Measurements from ENCODE around the gene CDYL2.

The CDYL2 gene

GRCh38 chr16:80577485-80578280 is 226.7 kb downstream of the CDYL2 start:
- Histone ChIP-seq H3K27ac (ENCODE audit: low read depth, low read length) (no peak overlapping the region), H3K4me1 (ENCODE audit: control insufficient read depth, insufficient read depth, low read length) (no peaks in the 10 kb centered on the region), H3K9ac (ENCODE audit: low read length) (no peak overlapping the region), H3K27me3 (ENCODE audit: control insufficient read depth, insufficient read depth, low read length) (no peaks in the 10 kb centered on the region), H3K36me3 (ENCODE audit: control insufficient read depth, insufficient read depth, low read length) (no peaks in the 10 kb centered on the region), H3K9me3 (ENCODE audit: control insufficient read depth, insufficient read depth, low read depth, low read length) (no peaks in the 10 kb centered on the region), H3K4me3 (ENCODE audit: low read depth, low read length) (no peak overlapping the region)

DNA sequence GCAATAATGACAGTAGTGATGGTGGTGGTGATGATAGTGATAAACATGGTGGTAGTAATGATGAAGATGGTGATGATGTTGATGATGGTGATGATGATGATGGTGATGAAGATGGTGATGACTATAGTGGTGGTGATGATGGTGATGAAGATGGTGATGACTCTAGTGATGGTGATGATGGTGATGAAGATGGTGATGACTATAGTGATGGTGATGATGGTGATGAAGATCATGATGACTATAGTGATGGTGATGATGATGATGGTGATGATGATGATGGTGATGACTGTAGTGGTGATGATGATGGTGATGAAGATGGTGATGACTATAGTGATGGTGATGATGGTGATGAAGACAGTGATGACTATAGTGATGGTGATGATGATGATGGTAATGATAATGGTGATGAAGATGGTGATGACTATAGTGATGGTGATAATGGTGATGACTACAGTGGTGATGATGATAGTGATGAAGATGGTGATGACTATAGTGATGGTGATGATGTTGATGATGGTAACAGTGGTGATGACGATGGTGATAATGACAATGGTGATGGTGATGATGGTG is 228.0 kb downstream of the CDYL2 start:
- Histone ChIP-seq H3K9ac (ENCODE audit: low read length) (no peak overlapping the region), H3K36me3 (ENCODE audit: control insufficient read depth, insufficient read depth, low read length) (no peaks in the 10 kb centered on the region), H3K4me3 (ENCODE audit: low read depth, low read length) (no peak overlapping the region), H3K9me3 (ENCODE audit: control insufficient read depth, insufficient read depth, low read depth, low read length) (no peaks in the 10 kb centered on the region), H3K27ac (ENCODE audit: low read depth, low read length) (no peak overlapping the region), H3K27me3 (ENCODE audit: control insufficient read depth, insufficient read depth, low read length) (no peaks in the 10 kb centered on the region), H3K4me1 (ENCODE audit: control insufficient read depth, insufficient read depth, low read length) (no peaks in the 10 kb centered on the region)

- Histone ChIP-seq H3K9ac (ENCODE audit: low read length) (no peak overlapping the region), H3K27ac (ENCODE audit: low read depth, low read length) (no peak overlapping the region), H3K36me3 (ENCODE audit: control insufficient read depth, insufficient read depth, low read length) (no peaks in the 10 kb centered on the region), H3K4me3 (ENCODE audit: low read depth, low read length) (no peak overlapping the region), H3K27me3 (ENCODE audit: control insufficient read depth, insufficient read depth, low read length) (no peaks in the 10 kb centered on the region), H3K4me1 (ENCODE audit: control insufficient read depth, insufficient read depth, low read length) (no peaks in the 10 kb centered on the region), H3K9me3 (ENCODE audit: control insufficient read depth, insufficient read depth, low read depth, low read length) (no peaks in the 10 kb centered on the region)
Measured at GRCh38 chr16:80573700-80574120, 230.7 kb downstream of the CDYL2 start.

DNA sequence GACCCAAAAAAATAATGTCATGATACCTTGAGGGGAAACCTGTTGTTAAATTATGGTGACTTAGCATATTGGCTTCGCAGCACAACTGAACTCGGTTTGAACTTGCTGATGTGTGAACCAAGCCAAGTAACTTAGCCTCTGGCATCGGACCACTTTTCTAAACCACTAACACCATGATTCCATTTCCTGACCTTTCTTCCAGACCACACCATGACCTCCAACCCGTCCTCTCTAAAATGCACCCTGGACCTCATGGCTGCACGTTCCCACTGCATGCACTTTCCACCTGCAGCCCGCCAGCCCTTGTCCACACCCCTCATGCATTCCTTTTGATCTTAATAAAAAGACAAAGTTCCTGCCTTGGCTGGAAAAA is 234.3 kb downstream of the CDYL2 start:
- H3K9me3 ChIP-seq (ENCODE audit: control insufficient read depth, insufficient read depth, low read depth, low read length), result no peaks in the 10 kb centered on the region
- no peak overlapping the region for H3K27ac ChIP-seq (ENCODE audit: low read depth, low read length)
- no peaks in the 10 kb centered on the region for H3K27me3 ChIP-seq (ENCODE audit: control insufficient read depth, insufficient read depth, low read length)
- H3K36me3 ChIP-seq (ENCODE audit: control insufficient read depth, insufficient read depth, low read length), result no peaks in the 10 kb centered on the region
- H3K4me1 ChIP-seq (ENCODE audit: control insufficient read depth, insufficient read depth, low read length), result no peaks in the 10 kb centered on the region
- H3K4me3 ChIP-seq (ENCODE audit: low read depth, low read length), result no peak overlapping the region
- H3K9ac ChIP-seq (ENCODE audit: low read length), result no peak overlapping the region

GRCh38 chr16:80569440-80570105 is 234.8 kb downstream of the CDYL2 start:
- Histone ChIP-seq H3K27ac (ENCODE audit: low read depth, low read length) (no peak overlapping the region), H3K4me1 (ENCODE audit: control insufficient read depth, insufficient read depth, low read length) (no peaks in the 10 kb centered on the region), H3K9ac (ENCODE audit: low read length) (no peak overlapping the region), H3K36me3 (ENCODE audit: control insufficient read depth, insufficient read depth, low read length) (no peaks in the 10 kb centered on the region), H3K27me3 (ENCODE audit: control insufficient read depth, insufficient read depth, low read length) (no peaks in the 10 kb centered on the region), H3K4me3 (ENCODE audit: low read depth, low read length) (no peak overlapping the region), H3K9me3 (ENCODE audit: control insufficient read depth, insufficient read depth, low read depth, low read length) (no peaks in the 10 kb centered on the region)

DNA sequence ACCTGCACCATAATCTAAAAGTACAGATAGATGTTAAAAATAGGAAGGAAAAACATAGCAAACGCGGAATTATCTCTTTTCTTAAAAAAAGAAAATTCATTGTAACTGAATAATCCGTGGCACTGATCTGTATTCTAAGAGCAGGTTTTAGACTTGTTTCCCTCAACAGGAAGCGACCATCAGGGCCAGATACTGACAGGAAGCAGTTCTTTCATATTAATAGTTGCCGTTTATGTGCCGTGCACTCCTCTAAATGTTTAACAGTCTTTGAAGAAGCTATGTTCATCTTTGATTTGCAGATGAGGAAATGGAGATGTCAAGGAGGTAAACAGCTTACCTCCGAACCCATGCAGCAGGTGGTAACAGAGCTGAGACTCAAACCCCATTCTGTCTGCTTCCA is 240.0 kb downstream of the CDYL2 start:
- Histone ChIP-seq H3K9me3 (ENCODE audit: control insufficient read depth, insufficient read depth, low read depth, low read length) (no peaks in the 10 kb centered on the region), H3K9ac (ENCODE audit: low read length) (no peak overlapping the region), H3K4me3 (ENCODE audit: low read depth, low read length) (no peak overlapping the region), H3K36me3 (ENCODE audit: control insufficient read depth, insufficient read depth, low read length) (no peaks in the 10 kb centered on the region), H3K4me1 (ENCODE audit: control insufficient read depth, insufficient read depth, low read length) (no peaks in the 10 kb centered on the region), H3K27me3 (ENCODE audit: control insufficient read depth, insufficient read depth, low read length) (peaks cover 5% of the 10 kb centered on the region; the same call in 1 of the 2 replicates), H3K27ac (ENCODE audit: low read depth, low read length) (no peak overlapping the region)

DNA sequence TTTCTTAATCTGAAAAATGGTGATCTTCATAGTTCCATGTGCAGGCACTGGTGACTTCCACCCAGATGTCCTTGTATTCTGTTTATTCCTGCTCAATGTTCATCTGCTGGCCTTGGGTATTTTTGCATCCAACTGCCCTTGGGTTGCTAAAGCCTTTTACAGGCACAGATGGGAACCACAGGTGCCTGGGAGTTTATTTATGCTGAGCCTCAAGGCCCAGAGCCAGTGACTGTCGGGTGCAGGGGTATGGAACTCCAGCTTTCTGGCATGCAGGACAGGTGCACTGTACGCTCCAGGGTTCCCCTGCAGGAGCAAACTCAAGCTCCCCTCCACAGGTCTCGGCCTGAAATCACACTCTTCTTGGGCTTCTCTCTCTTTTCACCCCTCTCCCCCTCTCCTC is 241.3 kb downstream of the CDYL2 start:
- H3K36me3 ChIP-seq (ENCODE audit: control insufficient read depth, insufficient read depth, low read length), result no peaks in the 10 kb centered on the region
- H3K27ac ChIP-seq (ENCODE audit: low read depth, low read length), result no peak overlapping the region
- no peaks in the 10 kb centered on the region for H3K9me3 ChIP-seq (ENCODE audit: control insufficient read depth, insufficient read depth, low read depth, low read length)
- peaks cover 6% of the 10 kb centered on the region; the same call in 1 of the 2 replicates for H3K27me3 ChIP-seq (ENCODE audit: control insufficient read depth, insufficient read depth, low read length)
- no peak overlapping the region for H3K4me3 ChIP-seq (ENCODE audit: low read depth, low read length)
- H3K4me1 ChIP-seq (ENCODE audit: control insufficient read depth, insufficient read depth, low read length), result no peaks in the 10 kb centered on the region
- H3K9ac ChIP-seq (ENCODE audit: low read length), result no peak overlapping the region

GRCh38 chr16:80559369-80559768 is 245.0 kb downstream of the CDYL2 start:
- Histone ChIP-seq H3K9ac (ENCODE audit: low read length) (no peak overlapping the region), H3K9me3 (ENCODE audit: control insufficient read depth, insufficient read depth, low read depth, low read length) (no peaks in the 10 kb centered on the region), H3K27me3 (ENCODE audit: control insufficient read depth, insufficient read depth, low read length) (peaks cover 10% of the 10 kb centered on the region; the same call in 1 of the 2 replicates), H3K36me3 (ENCODE audit: control insufficient read depth, insufficient read depth, low read length) (no peaks in the 10 kb centered on the region), H3K27ac (ENCODE audit: low read depth, low read length) (no peak overlapping the region), H3K4me1 (ENCODE audit: control insufficient read depth, insufficient read depth, low read length) (no peaks in the 10 kb centered on the region), H3K4me3 (ENCODE audit: low read depth, low read length) (no peak overlapping the region)

DNA sequence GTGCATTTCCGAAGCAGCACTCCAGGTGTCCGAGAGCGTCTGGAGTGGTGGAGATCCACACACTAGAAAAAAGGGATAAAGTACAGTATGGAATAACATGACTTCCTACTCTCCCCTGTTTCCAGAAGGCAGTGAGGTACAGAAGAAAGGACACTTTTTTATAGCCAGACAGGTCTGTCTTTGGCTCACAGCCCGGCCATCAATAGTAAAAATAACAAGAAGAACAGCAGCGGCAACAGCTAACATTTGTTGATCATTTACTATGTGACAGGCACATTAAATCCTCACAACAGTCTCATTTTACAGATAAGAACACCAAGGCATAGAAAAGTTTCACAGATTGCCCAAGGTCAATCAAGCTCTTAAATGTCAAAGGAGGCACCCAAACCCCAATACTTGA is 247.4 kb downstream of the CDYL2 start:
- peaks cover 10% of the 10 kb centered on the region; the same call in 1 of the 2 replicates for H3K27me3 ChIP-seq (ENCODE audit: control insufficient read depth, insufficient read depth, low read length)
- no peak overlapping the region for H3K4me3 ChIP-seq (ENCODE audit: low read depth, low read length)
- H3K9ac ChIP-seq (ENCODE audit: low read length), result no peak overlapping the region
- no peaks in the 10 kb centered on the region for H3K9me3 ChIP-seq (ENCODE audit: control insufficient read depth, insufficient read depth, low read depth, low read length)
- no peak overlapping the region for H3K27ac ChIP-seq (ENCODE audit: low read depth, low read length)
- H3K4me1 ChIP-seq (ENCODE audit: control insufficient read depth, insufficient read depth, low read length), result no peaks in the 10 kb centered on the region
- H3K36me3 ChIP-seq (ENCODE audit: control insufficient read depth, insufficient read depth, low read length), result no peaks in the 10 kb centered on the region

GRCh38 chr16:80556481-80556880 is 247.9 kb downstream of the CDYL2 start:
- no peaks in the 10 kb centered on the region for H3K4me1 ChIP-seq (ENCODE audit: control insufficient read depth, insufficient read depth, low read length)
- no peak overlapping the region for H3K27ac ChIP-seq (ENCODE audit: low read depth, low read length)

DNA sequence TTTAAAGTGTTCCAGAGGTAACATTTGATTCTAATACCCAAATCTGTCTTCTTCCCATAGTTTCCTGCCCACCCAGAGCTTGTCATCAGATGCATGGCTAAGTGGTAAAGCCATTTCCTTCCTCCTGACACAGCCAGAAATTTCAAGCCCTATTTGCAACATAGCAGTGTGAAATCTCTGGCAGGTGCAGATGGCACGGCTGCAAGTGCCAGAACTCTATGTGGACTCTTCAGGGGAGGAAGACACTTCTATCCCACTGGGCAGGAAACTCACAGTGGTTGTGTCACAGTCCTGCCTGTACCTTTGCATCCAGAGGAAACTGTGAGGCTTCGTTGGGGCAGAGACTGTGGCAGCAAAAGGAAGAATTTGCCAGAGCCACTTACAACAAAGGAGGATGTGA is 250.4 kb downstream of the CDYL2 start:
- Histone ChIP-seq H3K9me3 (ENCODE audit: control insufficient read depth, insufficient read depth, low read depth, low read length) (no peaks in the 10 kb centered on the region), H3K4me1 (ENCODE audit: control insufficient read depth, insufficient read depth, low read length) (no peaks in the 10 kb centered on the region), H3K27ac (ENCODE audit: low read depth, low read length) (no peak overlapping the region), H3K9ac (ENCODE audit: low read length) (no peak overlapping the region), H3K27me3 (ENCODE audit: control insufficient read depth, insufficient read depth, low read length) (peaks cover 10% of the 10 kb centered on the region; the same call in 1 of the 2 replicates), H3K36me3 (ENCODE audit: control insufficient read depth, insufficient read depth, low read length) (no peaks in the 10 kb centered on the region), H3K4me3 (ENCODE audit: low read depth, low read length) (no peak overlapping the region)

More at GRCh38 chr16:80556481-80556880, 247.9 kb downstream of the CDYL2 start:
- H3K27me3 ChIP-seq (ENCODE audit: control insufficient read depth, insufficient read depth, low read length), result peaks cover 10% of the 10 kb centered on the region; the same call in 1 of the 2 replicates
- no peak overlapping the region for H3K4me3 ChIP-seq (ENCODE audit: low read depth, low read length)
- no peaks in the 10 kb centered on the region for H3K9me3 ChIP-seq (ENCODE audit: control insufficient read depth, insufficient read depth, low read depth, low read length)
- H3K36me3 ChIP-seq (ENCODE audit: control insufficient read depth, insufficient read depth, low read length), result no peaks in the 10 kb centered on the region
- no peak overlapping the region for H3K9ac ChIP-seq (ENCODE audit: low read length)

Measured in HUES6 (cell line).